Esophagus squamous epithelium (tissue), 5 donors: ENCODE data around the gene SLC27A1. TPM values are rescaled to one million over a fixed set of nuclear protein-coding genes. Genes with fewer than 3 reads are reported as not detected.

Experiments
- DNase-seq: peaks from one replicate; lab custom pipeline; 2025; lab: John Stamatoyannopoulos, UW
- H3K27ac ChIP-seq, 4 donors: fragments of 200-600 bp; sonication (generic); one replicate each; pipeline ENCODE4 v1.5.1; 2016 to 2019; ENCODE audit warnings: mild to moderate bottlenecking in 1 of 4
- H3K27me3 ChIP-seq, 4 donors: fragments of 200-600 bp; sonication (generic); 1 replicate in 3 of 4; 2 replicates in 1 of 4; pipeline versions ENCODE4 v1.5.1 to v1.6.0; 2017 to 2021; ENCODE audit warnings: antibody characterized with exemption in 1 of 4
- H3K36me3 ChIP-seq, 3 donors: fragments of 200-600 bp; sonication (generic); one replicate each; pipeline ENCODE4 v1.5.1; 2016 to 2019
- H3K4me1 ChIP-seq, 3 donors: fragments of 200-600 bp; sonication (generic); one replicate each; pipeline ENCODE4 v1.5.1; 2017 to 2019
- H3K4me3 ChIP-seq, 4 donors: fragments of 200-600 bp; sonication (generic); 1 replicate in 3 of 4; 2 replicates in 1 of 4; pipeline ENCODE4 v1.5.1; 2016 to 2019; ENCODE audit warnings: mild to moderate bottlenecking in 2 of 4, moderate library complexity in 1 of 4
- H3K9me3 ChIP-seq, 3 donors: fragments of 200-600 bp; sonication (generic); one replicate each; pipeline ENCODE4 v1.5.1; 2016 to 2019
- POLR2A ChIP-seq, 4 donors: fragments of 450-650 bp; IDR thresholded peaks; one replicate each; pipeline ENCODE4 v1.6.1; 2017; ENCODE audit warnings: antibody characterized with exemption in 4 of 4, mild to moderate bottlenecking in 4 of 4, moderate library complexity in 3 of 4
- WGBS, 2 donors: methylation state at CpG; one replicate each; pipeline ENCODE4 v1.1.5; 2018; 5-methylcytosine and 5-hydroxymethylcytosine counted together
- intact Hi-C: fragments of 100-400 bp; cut with DNase I; formaldehyde crosslinking; loops from one replicate; pipeline ENCODE4 v1.15.0; 2022
- total RNA-seq, 4 donors: library from RNA; depleted of rRNA; stranded (reverse); fragments of >200 nt; gene quantifications; one replicate each; pipeline ENCODE4 v1.1.0, GENCODE V29; 2016
- TF ChIP-seq, protein P1 (sequence below), 6 experiments: fragments of 450-650 bp in 4 of 6; fragments of 200-600 bp in 2 of 6; sonication (generic) in 2 of 6; IDR thresholded peaks; one replicate each; pipeline ENCODE4 v1.5.1; 2016 to 2019; ENCODE audit warnings: antibody characterized with exemption in 6 of 6, mild to moderate bottlenecking in 4 of 6, moderate library complexity in 4 of 6
- donor health status: DM: yes; HTN: yes; CAD: no.

The SLC27A1 gene
- total RNA-seq, 4 donors from 2014 or later: 4.1 to 19.5 (median 8.7) TPM

DNA sequence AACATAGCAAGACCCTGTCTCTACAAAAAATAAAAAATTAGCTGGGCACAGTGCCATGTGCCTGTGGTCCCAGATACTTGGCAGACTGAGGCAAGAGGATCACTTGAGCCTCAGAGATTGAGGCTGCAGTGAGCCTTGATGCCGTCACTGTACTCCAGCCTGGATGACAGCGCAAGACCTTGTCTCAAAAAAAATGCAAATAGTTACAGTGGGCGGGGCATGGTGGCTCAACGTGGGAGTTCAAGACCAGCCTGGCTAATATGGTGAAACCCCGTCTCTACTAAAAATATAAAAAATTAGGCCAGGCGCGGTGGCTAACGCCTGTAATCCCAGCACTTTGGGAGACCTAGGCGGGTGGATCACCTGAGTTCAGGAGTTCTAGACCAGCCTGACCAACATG, 49.6 kb downstream of the SLC27A1 start:
- WGBS, 2 donors: 86 to 90% methylated on average over 9 of the region's 9 CpGs
- Histone ChIP-seq H3K9me3 (peaks cover 0 to 23% (median 10%) of the 10 kb centered on the region in 3 donors), H3K27me3 (peaks cover 0 to 7% (median 0%) of the 10 kb centered on the region in 4 donors), H3K4me3 (no peak overlapping the region), H3K36me3 (peaks cover 12 to 71% (median 17%) of the 10 kb centered on the region in 3 donors), H3K4me1 (peaks cover 5 to 15% (median 7%) of the 10 kb centered on the region in 3 donors), H3K27ac (no peak overlapping the region)
- intact Hi-C loops: no loop called here
- TF ChIP-seq, protein P1, sequence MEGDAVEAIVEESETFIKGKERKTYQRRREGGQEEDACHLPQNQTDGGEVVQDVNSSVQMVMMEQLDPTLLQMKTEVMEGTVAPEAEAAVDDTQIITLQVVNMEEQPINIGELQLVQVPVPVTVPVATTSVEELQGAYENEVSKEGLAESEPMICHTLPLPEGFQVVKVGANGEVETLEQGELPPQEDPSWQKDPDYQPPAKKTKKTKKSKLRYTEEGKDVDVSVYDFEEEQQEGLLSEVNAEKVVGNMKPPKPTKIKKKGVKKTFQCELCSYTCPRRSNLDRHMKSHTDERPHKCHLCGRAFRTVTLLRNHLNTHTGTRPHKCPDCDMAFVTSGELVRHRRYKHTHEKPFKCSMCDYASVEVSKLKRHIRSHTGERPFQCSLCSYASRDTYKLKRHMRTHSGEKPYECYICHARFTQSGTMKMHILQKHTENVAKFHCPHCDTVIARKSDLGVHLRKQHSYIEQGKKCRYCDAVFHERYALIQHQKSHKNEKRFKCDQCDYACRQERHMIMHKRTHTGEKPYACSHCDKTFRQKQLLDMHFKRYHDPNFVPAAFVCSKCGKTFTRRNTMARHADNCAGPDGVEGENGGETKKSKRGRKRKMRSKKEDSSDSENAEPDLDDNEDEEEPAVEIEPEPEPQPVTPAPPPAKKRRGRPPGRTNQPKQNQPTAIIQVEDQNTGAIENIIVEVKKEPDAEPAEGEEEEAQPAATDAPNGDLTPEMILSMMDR (IDR thresholded peaks at IDR 0.05): no peak
- no peak for TF ChIP-seq POLR2A (IDR thresholded peaks at IDR 0.05)
- no peak for DNase-seq

DNA sequence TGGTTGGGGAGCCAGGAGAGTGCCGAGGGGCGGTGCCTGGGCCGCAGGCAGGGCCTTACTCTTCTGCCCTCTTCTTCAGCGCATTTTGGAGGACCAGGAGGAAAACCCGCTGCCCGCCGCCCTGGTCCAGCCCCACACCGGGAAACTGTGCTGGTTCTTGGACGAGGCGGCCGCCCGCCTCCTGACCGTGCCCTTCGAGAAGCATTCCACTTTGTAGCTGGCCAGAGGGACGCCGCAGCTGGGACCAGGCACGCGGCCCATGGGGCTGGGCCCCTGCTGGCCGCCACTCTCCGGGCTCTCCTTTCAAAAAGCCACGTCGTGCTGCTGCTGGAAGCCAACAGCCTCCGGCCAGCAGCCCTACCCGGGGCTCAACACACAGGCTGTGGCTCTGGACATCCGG, 50.5 kb downstream of the SLC27A1 start:
- no peak overlapping the region for H3K27ac ChIP-seq
- TF ChIP-seq, protein P1 (IDR thresholded peaks at IDR 0.05): no peak
- TF ChIP-seq POLR2A (IDR thresholded peaks at IDR 0.05): no peak
- H3K4me3 ChIP-seq: no peak overlapping the region
- H3K9me3 ChIP-seq: peaks cover 0 to 23% (median 10%) of the 10 kb centered on the region in 3 donors
- H3K4me1 ChIP-seq: peaks cover 5 to 15% (median 7%) of the 10 kb centered on the region in 3 donors
- H3K36me3 ChIP-seq: peaks cover 12 to 64% (median 17%) of the 10 kb centered on the region in 3 donors
- DNase-seq: no peak
- peaks cover 0 to 16% (median 0%) of the 10 kb centered on the region in 4 donors for H3K27me3 ChIP-seq
- 89 to 96% methylated on average over 4 to 12 of the region's 25 CpGs for WGBS, 2 donors
- intact Hi-C loops: no loop called here

DNA sequence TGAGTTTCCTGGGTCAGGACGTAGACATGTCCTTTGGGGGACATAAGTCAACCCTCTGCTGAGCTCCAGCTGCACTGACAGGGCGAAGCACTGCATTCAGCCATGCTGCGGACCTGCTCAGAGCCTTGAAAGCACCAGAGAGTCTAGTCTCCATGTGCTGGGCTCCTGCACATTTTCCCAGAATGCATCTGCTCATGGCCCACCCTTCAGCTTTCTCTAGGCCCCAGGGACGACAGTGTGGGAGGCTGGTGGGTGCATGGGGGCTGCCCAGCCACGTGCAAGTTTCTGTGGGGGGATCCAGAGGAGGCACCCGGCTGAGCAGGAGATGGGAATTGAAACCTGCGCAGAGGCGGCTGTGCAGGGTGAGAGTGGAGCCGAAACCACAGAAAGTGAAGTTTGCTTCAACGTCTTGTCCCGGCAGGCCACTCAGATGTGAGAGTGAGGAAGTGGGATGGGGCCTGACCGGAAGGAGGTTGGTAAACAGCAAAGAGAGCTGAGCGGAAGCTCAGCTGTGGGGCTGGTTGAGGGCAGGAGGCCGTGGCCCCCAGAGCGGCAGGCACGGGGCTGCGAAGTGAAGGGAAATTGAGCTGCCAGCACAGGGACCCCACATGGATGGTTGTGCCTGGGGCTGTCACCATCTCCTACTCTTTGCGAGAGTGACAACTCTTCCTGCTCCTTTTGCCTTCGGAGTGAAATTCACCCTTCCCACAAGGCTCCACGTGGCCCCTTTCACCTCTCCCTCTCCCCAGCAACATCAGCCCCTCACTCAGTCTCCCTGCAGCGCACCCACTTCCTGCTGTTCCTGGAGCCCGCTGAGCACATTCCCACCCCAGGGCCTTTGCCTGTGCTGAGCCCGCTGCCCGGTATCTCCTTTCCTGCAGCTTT, 52.9 kb downstream of the SLC27A1 start:
- intact Hi-C loops: no loop called here
- 45% methylated on average over 19 to 20 of the region's 24 CpGs for WGBS, 2 donors
- Histone ChIP-seq H3K27me3 (peaks cover 0 to 31% (median 0%) of the 10 kb centered on the region in 4 donors), H3K36me3 (peaks cover 4 to 40% (median 6%) of the 10 kb centered on the region in 3 donors), H3K9me3 (peaks cover 0 to 7% (median 0%) of the 10 kb centered on the region in 3 donors), H3K4me1 (peaks cover 5 to 15% (median 7%) of the 10 kb centered on the region in 3 donors), H3K4me3 (peak overlapping the region in 1 of 4 donors; percentile 30), H3K27ac (peak overlapping the region in 3 of 4 donors; percentile 11 to 76 (median 70))
- TF ChIP-seq, protein P1 (IDR thresholded peaks at IDR 0.05): no peak
- no peak for TF ChIP-seq POLR2A (IDR thresholded peaks at IDR 0.05)
- DNase-seq: peak; percentile 55

DNA sequence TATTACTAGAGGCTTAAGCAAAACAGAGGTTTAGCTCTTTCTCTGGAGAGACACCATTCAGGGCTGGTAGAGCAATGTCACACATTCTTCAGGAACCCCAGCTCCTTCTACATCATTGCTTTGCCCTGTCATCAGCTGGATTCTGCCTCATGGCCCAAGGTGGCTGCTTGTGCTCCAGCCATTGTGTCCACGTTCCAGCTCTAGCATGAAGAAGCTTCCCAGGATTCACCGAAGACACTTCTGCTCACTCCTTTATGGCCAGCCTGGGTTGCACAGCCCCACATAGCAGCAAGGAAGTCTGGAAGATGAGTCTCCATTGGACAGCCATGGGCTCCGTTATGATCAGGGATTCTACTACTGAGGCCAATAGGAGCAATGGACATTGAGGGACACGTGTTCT, 54.3 kb downstream of the SLC27A1 start:
- Histone ChIP-seq H3K27me3 (peaks cover 0 to 45% (median 2%) of the 10 kb centered on the region in 4 donors), H3K9me3 (peaks cover 0 to 17% (median 0%) of the 10 kb centered on the region in 3 donors), H3K4me1 (peaks cover 5 to 15% (median 7%) of the 10 kb centered on the region in 3 donors), H3K4me3 (no peak overlapping the region), H3K36me3 (peaks cover 0 to 26% (median 4%) of the 10 kb centered on the region in 3 donors), H3K27ac (no peak overlapping the region)
- DNase-seq: no peak
- TF ChIP-seq, protein P1 (IDR thresholded peaks at IDR 0.05): no peak
- no peak for TF ChIP-seq POLR2A (IDR thresholded peaks at IDR 0.05)
- intact Hi-C loops: no loop called here
- WGBS, 2 donors: 95% methylated on average over 4 of the region's 4 CpGs

DNA sequence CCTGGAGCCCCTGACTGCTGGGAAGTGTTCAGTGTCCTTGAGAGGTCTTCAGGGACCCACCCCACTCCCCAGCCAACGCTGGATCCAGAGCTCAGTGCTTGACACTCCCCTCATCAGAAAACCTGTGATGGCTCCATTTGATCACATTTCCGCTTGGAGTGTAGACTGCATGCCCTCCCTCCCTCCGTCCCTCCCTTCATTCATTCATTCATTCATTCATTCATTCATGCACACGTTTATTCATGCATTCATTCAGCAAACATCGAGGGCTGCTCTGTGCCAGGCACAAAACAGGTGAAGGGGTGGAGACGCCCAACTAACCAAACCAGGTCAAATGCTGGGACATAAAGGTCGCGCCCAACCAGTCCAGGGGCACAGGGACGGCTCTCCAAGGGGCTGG, 54.8 kb downstream of the SLC27A1 start:
- H3K9me3 ChIP-seq: peaks cover 0 to 17% (median 0%) of the 10 kb centered on the region in 3 donors
- TF ChIP-seq, protein P1 (IDR thresholded peaks at IDR 0.05): no peak
- no peak overlapping the region for H3K4me3 ChIP-seq
- peaks cover 0 to 21% (median 4%) of the 10 kb centered on the region in 3 donors for H3K36me3 ChIP-seq
- peaks cover 0 to 50% (median 2%) of the 10 kb centered on the region in 4 donors for H3K27me3 ChIP-seq
- no peak overlapping the region for H3K27ac ChIP-seq
- intact Hi-C loops: no loop called here
- 78 to 89% methylated on average over 3 to 8 of the region's 9 CpGs for WGBS, 2 donors
- peaks cover 5 to 15% (median 7%) of the 10 kb centered on the region in 3 donors for H3K4me1 ChIP-seq
- DNase-seq: no peak
